ENCODE measurements around the gene GALNT2.

Gene GALNT2

GRCh38 chr1:230050973-230051735, 15.9 kb upstream of the GALNT2 start:
- DNase-seq (ENCODE audit: low read depth in 2 of 2) = no peak

- DNase-seq (ENCODE audit: low read depth in 2 of 2) = no peak
Measured at GRCh38 chr1:230052018-230052417, 15.0 kb upstream of the GALNT2 start.

- DNase-seq (ENCODE audit: low read depth in 2 of 2) = no peak
Measured at GRCh38 chr1:230052665-230053064, 14.4 kb upstream of the GALNT2 start.

- DNase-seq (ENCODE audit: low read depth in 2 of 2) = no peak
Measured at GRCh38 chr1:230054092-230054749, 12.8 kb upstream of the GALNT2 start.

- no peak for DNase-seq (ENCODE audit: low read depth in 2 of 2)
Measured at GRCh38 chr1:230056098-230056497, 10.9 kb upstream of the GALNT2 start.

- DNase-seq (ENCODE audit: low read depth in 2 of 2) = no peak
Measured at GRCh38 chr1:230057100-230057499, 9.9 kb upstream of the GALNT2 start.

- no peak for DNase-seq (ENCODE audit: low read depth in 2 of 2)
Measured at GRCh38 chr1:230057681-230058565, 9.1 kb upstream of the GALNT2 start.

- no peak for DNase-seq (ENCODE audit: low read depth in 2 of 2)
Measured at GRCh38 chr1:230058626-230059025, 8.4 kb upstream of the GALNT2 start.

- no peak for DNase-seq (ENCODE audit: low read depth in 2 of 2)
Measured at GRCh38 chr1:230061801-230062200, 5.2 kb upstream of the GALNT2 start.

GRCh38 chr1:230062521-230062920, 4.5 kb upstream of the GALNT2 start:
- no peak for DNase-seq (ENCODE audit: low read depth in 2 of 2)

GRCh38 chr1:230064283-230064682, 2.8 kb upstream of the GALNT2 start:
- no peak for DNase-seq (ENCODE audit: low read depth in 2 of 2)

GRCh38 chr1:230065161-230065560, 1.9 kb upstream of the GALNT2 start:
- no peak for DNase-seq (ENCODE audit: low read depth in 2 of 2)

- no peak for DNase-seq (ENCODE audit: low read depth in 2 of 2)
Measured at GRCh38 chr1:230065571-230065970, 1.5 kb upstream of the GALNT2 start.

- no peak for DNase-seq (ENCODE audit: low read depth in 2 of 2)
Measured at GRCh38 chr1:230066031-230066430, 1.0 kb upstream of the GALNT2 start.

GRCh38 chr1:230067419-230067870, 407 bp downstream of the GALNT2 start:
- DNase-seq (ENCODE audit: low read depth in 2 of 2) = no peak

GRCh38 chr1:230067871-230068620, 1.0 kb downstream of the GALNT2 start:
- no peak for DNase-seq (ENCODE audit: low read depth in 2 of 2)

- DNase-seq (ENCODE audit: low read depth in 2 of 2) = no peak
Measured at GRCh38 chr1:230068621-230068873, 1.5 kb downstream of the GALNT2 start.

- DNase-seq (ENCODE audit: low read depth in 2 of 2) = no peak
Measured at GRCh38 chr1:230068952-230069684, 2.1 kb downstream of the GALNT2 start.

- DNase-seq (ENCODE audit: low read depth in 2 of 2) = no peak
Measured at GRCh38 chr1:230069796-230070195, 2.8 kb downstream of the GALNT2 start.

- no peak for DNase-seq (ENCODE audit: low read depth in 2 of 2)
Measured at GRCh38 chr1:230070321-230071208, 3.5 kb downstream of the GALNT2 start.

All from stimulated activated CD4-positive, alpha-beta T cell treated with anti-CD3 and anti-CD28 coated beads, Interleukin-4, amount 100 ng/mL, for 48 hours (primary cell).